ENCODE measurements around the gene POFUT2.

The POFUT2 gene

DNA sequence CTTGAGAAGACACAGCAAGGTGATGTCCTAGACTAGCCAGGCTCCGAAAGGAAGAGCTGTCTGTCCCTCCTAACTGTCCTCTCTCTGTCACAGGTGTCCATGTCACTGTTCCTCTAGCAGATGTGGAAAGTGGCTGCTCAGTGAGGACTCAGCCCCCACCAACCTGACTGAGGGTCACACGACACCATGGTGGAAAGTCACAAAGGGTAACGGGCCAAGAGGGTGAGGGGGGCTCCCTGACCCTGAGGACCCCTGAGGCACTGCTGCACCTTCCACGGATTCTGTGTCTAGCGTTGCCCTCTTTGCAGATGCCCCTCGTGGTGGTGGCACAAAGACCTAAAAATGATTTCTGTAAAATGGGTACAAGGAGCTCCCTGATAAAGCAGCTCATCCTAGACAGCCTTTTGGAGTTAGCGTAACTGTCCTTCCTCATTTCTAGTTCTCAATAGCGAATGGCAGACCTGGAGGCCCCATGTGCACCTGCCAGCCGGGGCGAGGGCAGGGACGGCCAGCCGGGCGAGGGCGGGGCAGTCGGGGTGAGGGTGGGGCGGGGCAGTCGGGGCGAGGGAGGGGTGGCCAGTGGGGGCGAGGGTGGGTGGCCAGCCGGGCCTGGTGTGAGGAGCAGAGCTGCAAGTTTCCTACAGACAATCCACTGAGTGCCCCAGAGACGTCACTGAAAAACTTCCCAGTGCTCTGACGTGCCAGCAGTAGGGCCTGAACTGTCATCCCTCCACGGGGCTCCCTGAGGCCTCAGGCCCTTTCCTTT lies 23.4 kb downstream of the POFUT2 start:
- H3K4me3 ChIP-seq (ENCODE audit: low read depth, low read length) = no peak overlapping the region
- no peak for DNase-seq (ENCODE audit: low read depth)
- no peak for TF ChIP-seq CTCF (IDR thresholded peaks at IDR 0.05; ENCODE audit: insufficient read depth, low read depth, low read length, missing control alignments)

GRCh38 chr21:45263534-45263933 lies 24.2 kb downstream of the POFUT2 start:
- no peak for DNase-seq (ENCODE audit: low read depth)
- no peak overlapping the region for H3K4me3 ChIP-seq (ENCODE audit: low read depth, low read length)
- TF ChIP-seq CTCF (IDR thresholded peaks at IDR 0.05; ENCODE audit: insufficient read depth, low read depth, low read length, missing control alignments) = no peak

DNA sequence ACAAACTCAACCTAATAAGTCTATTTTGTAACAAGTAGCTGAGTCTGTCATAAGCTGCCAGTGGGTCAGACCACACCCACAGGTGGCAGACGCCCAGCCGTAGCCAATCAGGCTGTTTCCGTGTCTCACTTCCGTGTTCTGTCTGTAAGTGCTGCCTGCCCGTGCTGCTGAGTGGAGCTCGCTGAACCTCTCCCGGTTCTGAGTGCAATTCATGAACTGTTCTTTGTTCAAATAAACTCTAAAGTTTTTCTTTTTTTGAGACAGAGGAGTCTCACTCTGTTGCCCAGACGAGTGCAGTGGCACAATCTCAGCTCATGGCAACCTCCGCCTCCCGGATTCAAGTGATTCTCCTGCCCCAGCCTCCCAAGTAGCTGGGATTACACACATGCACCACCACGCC lies 25.1 kb downstream of the POFUT2 start:
- TF ChIP-seq CTCF (IDR thresholded peaks at IDR 0.05; ENCODE audit: insufficient read depth, low read depth, low read length, missing control alignments) = no peak
- DNase-seq (ENCODE audit: low read depth) = no peak
- H3K4me3 ChIP-seq (ENCODE audit: low read depth, low read length) = no peak overlapping the region

- TF ChIP-seq CTCF (IDR thresholded peaks at IDR 0.05; ENCODE audit: insufficient read depth, low read depth, low read length, missing control alignments) = no peak
- no peak overlapping the region for H3K4me3 ChIP-seq (ENCODE audit: low read depth, low read length)
- no peak for DNase-seq (ENCODE audit: low read depth)
These were observed 25.6 kb downstream of the POFUT2 start for GRCh38 chr21:45262041-45262581.

DNA sequence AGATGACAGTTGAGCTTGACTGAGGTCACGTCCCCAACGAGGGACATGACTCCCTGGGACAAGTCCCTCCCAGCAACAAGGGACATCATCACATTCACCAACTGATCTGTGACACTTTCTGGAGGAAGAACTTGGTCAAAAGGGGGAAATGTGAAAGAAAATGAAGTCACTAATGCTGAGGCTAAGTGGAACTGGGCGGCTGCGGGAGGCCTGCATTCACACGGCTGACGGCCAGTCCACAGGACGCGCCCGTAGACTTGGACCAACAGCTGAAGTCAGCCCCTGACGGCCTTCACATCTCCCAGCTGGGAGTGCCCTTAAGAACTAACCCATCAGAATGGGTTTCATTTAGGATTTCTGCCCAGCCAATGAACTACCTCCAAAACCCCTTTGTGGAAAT lies 26.6 kb downstream of the POFUT2 start:
- no peak overlapping the region for H3K4me3 ChIP-seq (ENCODE audit: low read depth, low read length)
- no peak for DNase-seq (ENCODE audit: low read depth)
- TF ChIP-seq CTCF (IDR thresholded peaks at IDR 0.05; ENCODE audit: insufficient read depth, low read depth, low read length, missing control alignments) = no peak

- no peak overlapping the region for H3K4me3 ChIP-seq (ENCODE audit: low read depth, low read length)
- no peak for TF ChIP-seq CTCF (IDR thresholded peaks at IDR 0.05; ENCODE audit: insufficient read depth, low read depth, low read length, missing control alignments)
- DNase-seq (ENCODE audit: low read depth) = no peak
These were observed 27.4 kb downstream of the POFUT2 start for GRCh38 chr21:45260191-45260825.
